ENCODE measurements around the gene KCNE2. TPM values are rescaled to one million over a fixed set of nuclear protein-coding genes. Genes with fewer than 3 reads are reported as not detected.

KCNE2 gene
- total RNA-seq (2022) (not detected in 2 replicates), Bru-seq, nascent RNA (percentile 21 among the genes with signal in this experiment), BruChase-seq, experiment 1, labeled RNA remaining after a 2-hour chase (percentile 26 among the genes with signal in this experiment), BruChase-seq, experiment 2, labeled RNA remaining after a 6-hour chase (percentile 20 among the genes with signal in this experiment)
- long read RNA-seq, result 0 reads

- Histone ChIP-seq H3K4me3 (ENCODE audit: low read depth, low read length) (no peak within 1 kb of the TSS), H3K27me3 (replicated peaks; ENCODE audit: control insufficient read depth, insufficient read depth, low read length) (no peaks in the 10 kb centered on the region), H3K36me3 (ENCODE audit: control insufficient read depth, insufficient read depth, low read length) (no peaks in the 10 kb centered on the region), H3K9me3 (peaks cover 6% of the 10 kb centered on the region; the same call in 1 of the 2 replicates), H3K4me1 (peaks cover 8% of the 10 kb centered on the region; the same call in 1 of the 2 replicates)
- Mint-ChIP-seq H3K9me3 (ENCODE audit: unreplicated experiment) (no peaks in the 10 kb centered on the region), H3K36me3 (ENCODE audit: insufficient read depth, unreplicated experiment) (no peaks in the 10 kb centered on the region), H3K4me3 (ENCODE audit: unreplicated experiment) (no peak within 1 kb of the TSS), H3K4me1 (ENCODE audit: low read depth, unreplicated experiment) (peaks cover 7% of the 10 kb centered on the region), H3K27ac (ENCODE audit: unreplicated experiment) (no peak within 1 kb of the TSS), H3K27me3 (ENCODE audit: insufficient read depth, unreplicated experiment) (peaks cover 5% of the 10 kb centered on the region)
- POLR2A ChIA-PET, result no interaction called here
- no peak for DNase-seq
- CTCF ChIA-PET, result no interaction called here
- no peak for TF ChIP-seq CTCF (IDR thresholded peaks at IDR 0.05; ENCODE audit: insufficient read depth in 1 of 2, low read depth in 1 of 2, low read length in 1 of 2, severe bottlenecking in 1 of 2, unreplicated experiment in 1 of 2)
- intact Hi-C loops (cut with micrococcal nuclease; ENCODE audit: unreplicated experiment), result no loop called here
- no TSS peak for BruUV-seq (replicated peaks)
These were observed at the start of gene KCNE2 for GRCh38 chr21:34363733-34364132. TSS of gene KCNE2 (plus strand) at chr21:34364006. CDS start at chr21:34370479, 6,473 bp downstream.

GRCh38 chr21:34319585-34319984 lies 44.2 kb upstream of the KCNE2 start:
- CTCF ChIA-PET, result no interaction called here
- BruUV-seq (replicated peaks), result no TSS peak
- Histone ChIP-seq H3K9me3 (no peaks in the 10 kb centered on the region), H3K36me3 (ENCODE audit: control insufficient read depth, insufficient read depth, low read length) (no peaks in the 10 kb centered on the region), H3K4me1 (no peaks in the 10 kb centered on the region), H3K4me3 (ENCODE audit: low read depth, low read length) (no peak overlapping the region), H3K27me3 (replicated peaks; ENCODE audit: control insufficient read depth, insufficient read depth, low read length) (no peaks in the 10 kb centered on the region; the same call in 1 of the 2 replicates)
- DNase-seq, result no peak
- Mint-ChIP-seq H3K36me3 (ENCODE audit: insufficient read depth, unreplicated experiment) (no peaks in the 10 kb centered on the region), H3K9me3 (ENCODE audit: unreplicated experiment) (no peaks in the 10 kb centered on the region), H3K4me1 (ENCODE audit: low read depth, unreplicated experiment) (no peaks in the 10 kb centered on the region), H3K27ac (ENCODE audit: unreplicated experiment) (no peak overlapping the region), H3K4me3 (ENCODE audit: unreplicated experiment) (no peak overlapping the region), H3K27me3 (ENCODE audit: insufficient read depth, unreplicated experiment) (peaks cover 9% of the 10 kb centered on the region)
- intact Hi-C loops (cut with micrococcal nuclease; ENCODE audit: unreplicated experiment), result no loop called here
- TF ChIP-seq CTCF (IDR thresholded peaks at IDR 0.05; ENCODE audit: insufficient read depth in 1 of 2, low read depth in 1 of 2, low read length in 1 of 2, severe bottlenecking in 1 of 2, unreplicated experiment in 1 of 2), result no peak
- POLR2A ChIA-PET, result no interaction called here

- Mint-ChIP-seq H3K4me3 (ENCODE audit: unreplicated experiment) (no peak overlapping the region), H3K4me1 (ENCODE audit: low read depth, unreplicated experiment) (no peaks in the 10 kb centered on the region), H3K27me3 (ENCODE audit: insufficient read depth, unreplicated experiment) (peaks cover 9% of the 10 kb centered on the region), H3K27ac (ENCODE audit: unreplicated experiment) (no peak overlapping the region), H3K36me3 (ENCODE audit: insufficient read depth, unreplicated experiment) (no peaks in the 10 kb centered on the region), H3K9me3 (ENCODE audit: unreplicated experiment) (no peaks in the 10 kb centered on the region)
- BruUV-seq (replicated peaks), result no TSS peak
- ChIA-PET POLR2A (no interaction called here), CTCF (no interaction called here)
- H3K4me1 ChIP-seq, result no peaks in the 10 kb centered on the region
- H3K27me3 ChIP-seq (replicated peaks; ENCODE audit: control insufficient read depth, insufficient read depth, low read length), result no peaks in the 10 kb centered on the region; the same call in 1 of the 2 replicates
- no peaks in the 10 kb centered on the region for H3K9me3 ChIP-seq
- intact Hi-C loops (cut with micrococcal nuclease; ENCODE audit: unreplicated experiment), result no loop called here
- no peaks in the 10 kb centered on the region for H3K36me3 ChIP-seq (ENCODE audit: control insufficient read depth, insufficient read depth, low read length)
- no peak for DNase-seq
- H3K4me3 ChIP-seq (ENCODE audit: low read depth, low read length), result no peak overlapping the region
- no peak for TF ChIP-seq CTCF (IDR thresholded peaks at IDR 0.05; ENCODE audit: insufficient read depth in 1 of 2, low read depth in 1 of 2, low read length in 1 of 2, severe bottlenecking in 1 of 2, unreplicated experiment in 1 of 2)
These were observed 43.8 kb upstream of the KCNE2 start for GRCh38 chr21:34320011-34320410.
